ENCODE results near the gene MAP1S.

The MAP1S gene

GRCh38 chr19:17754634-17755442, 35.6 kb downstream of the MAP1S start:
- no peak overlapping the region for H2AFZ ChIP-seq
- no peaks in the 10 kb centered on the region for H3K9me3 ChIP-seq (ENCODE audit: control insufficient read depth, low read length)
- H3K36me3 ChIP-seq (ENCODE audit: control insufficient read depth, insufficient read depth, low read length) = no peaks in the 10 kb centered on the region
- no peak overlapping the region for H3K9ac ChIP-seq
- TF ChIP-seq, protein P1, sequence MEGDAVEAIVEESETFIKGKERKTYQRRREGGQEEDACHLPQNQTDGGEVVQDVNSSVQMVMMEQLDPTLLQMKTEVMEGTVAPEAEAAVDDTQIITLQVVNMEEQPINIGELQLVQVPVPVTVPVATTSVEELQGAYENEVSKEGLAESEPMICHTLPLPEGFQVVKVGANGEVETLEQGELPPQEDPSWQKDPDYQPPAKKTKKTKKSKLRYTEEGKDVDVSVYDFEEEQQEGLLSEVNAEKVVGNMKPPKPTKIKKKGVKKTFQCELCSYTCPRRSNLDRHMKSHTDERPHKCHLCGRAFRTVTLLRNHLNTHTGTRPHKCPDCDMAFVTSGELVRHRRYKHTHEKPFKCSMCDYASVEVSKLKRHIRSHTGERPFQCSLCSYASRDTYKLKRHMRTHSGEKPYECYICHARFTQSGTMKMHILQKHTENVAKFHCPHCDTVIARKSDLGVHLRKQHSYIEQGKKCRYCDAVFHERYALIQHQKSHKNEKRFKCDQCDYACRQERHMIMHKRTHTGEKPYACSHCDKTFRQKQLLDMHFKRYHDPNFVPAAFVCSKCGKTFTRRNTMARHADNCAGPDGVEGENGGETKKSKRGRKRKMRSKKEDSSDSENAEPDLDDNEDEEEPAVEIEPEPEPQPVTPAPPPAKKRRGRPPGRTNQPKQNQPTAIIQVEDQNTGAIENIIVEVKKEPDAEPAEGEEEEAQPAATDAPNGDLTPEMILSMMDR (IDR thresholded peaks at IDR 0.05) = no peak
- no peak overlapping the region for H3K27ac ChIP-seq
- no peaks in the 10 kb centered on the region for H3K4me1 ChIP-seq
- no peak overlapping the region for H3K4me3 ChIP-seq (ENCODE audit: low read depth, low read length)
- H3K79me2 ChIP-seq = no peaks in the 10 kb centered on the region
- H3K27me3 ChIP-seq (ENCODE audit: control insufficient read depth, insufficient read depth, low read length) = no peaks in the 10 kb centered on the region
- no peak overlapping the region for H3K4me2 ChIP-seq (ENCODE audit: low read length)

DNA sequence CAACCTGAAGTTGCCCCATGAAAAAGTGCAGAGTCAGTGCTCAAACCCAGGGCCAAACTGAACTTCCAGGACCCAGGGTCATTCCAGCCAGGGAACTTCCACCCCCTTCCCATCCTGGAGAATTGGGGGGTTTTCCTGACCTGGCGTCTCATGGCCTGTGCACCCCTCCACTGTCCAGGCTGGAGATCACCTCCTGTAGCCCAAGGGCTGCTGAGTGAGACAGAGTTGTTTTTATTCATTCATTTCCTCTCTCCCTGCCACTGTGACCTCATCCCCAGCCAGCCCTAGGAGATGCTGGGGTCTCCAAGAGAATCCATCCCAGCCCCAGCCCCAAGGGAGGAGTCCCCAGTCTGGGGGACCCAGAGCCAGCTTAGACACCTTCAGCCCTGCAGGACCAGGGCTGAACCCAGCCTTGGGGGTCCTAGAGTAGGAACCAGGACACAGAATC, 36.2 kb downstream of the MAP1S start:
- no peaks in the 10 kb centered on the region for H3K36me3 ChIP-seq (ENCODE audit: control insufficient read depth, insufficient read depth, low read length)
- no peaks in the 10 kb centered on the region for H3K79me2 ChIP-seq
- H2AFZ ChIP-seq = no peak overlapping the region
- TF ChIP-seq, protein P1 (IDR thresholded peaks at IDR 0.05) = no peak
- no peak overlapping the region for H3K9ac ChIP-seq
- H3K4me3 ChIP-seq (ENCODE audit: low read depth, low read length) = no peak overlapping the region
- H3K27me3 ChIP-seq (ENCODE audit: control insufficient read depth, insufficient read depth, low read length) = no peaks in the 10 kb centered on the region
- no peaks in the 10 kb centered on the region for H3K9me3 ChIP-seq (ENCODE audit: control insufficient read depth, low read length)
- H3K27ac ChIP-seq = no peak overlapping the region
- H3K4me1 ChIP-seq = no peaks in the 10 kb centered on the region
- no peak overlapping the region for H3K4me2 ChIP-seq (ENCODE audit: low read length)

DNA sequence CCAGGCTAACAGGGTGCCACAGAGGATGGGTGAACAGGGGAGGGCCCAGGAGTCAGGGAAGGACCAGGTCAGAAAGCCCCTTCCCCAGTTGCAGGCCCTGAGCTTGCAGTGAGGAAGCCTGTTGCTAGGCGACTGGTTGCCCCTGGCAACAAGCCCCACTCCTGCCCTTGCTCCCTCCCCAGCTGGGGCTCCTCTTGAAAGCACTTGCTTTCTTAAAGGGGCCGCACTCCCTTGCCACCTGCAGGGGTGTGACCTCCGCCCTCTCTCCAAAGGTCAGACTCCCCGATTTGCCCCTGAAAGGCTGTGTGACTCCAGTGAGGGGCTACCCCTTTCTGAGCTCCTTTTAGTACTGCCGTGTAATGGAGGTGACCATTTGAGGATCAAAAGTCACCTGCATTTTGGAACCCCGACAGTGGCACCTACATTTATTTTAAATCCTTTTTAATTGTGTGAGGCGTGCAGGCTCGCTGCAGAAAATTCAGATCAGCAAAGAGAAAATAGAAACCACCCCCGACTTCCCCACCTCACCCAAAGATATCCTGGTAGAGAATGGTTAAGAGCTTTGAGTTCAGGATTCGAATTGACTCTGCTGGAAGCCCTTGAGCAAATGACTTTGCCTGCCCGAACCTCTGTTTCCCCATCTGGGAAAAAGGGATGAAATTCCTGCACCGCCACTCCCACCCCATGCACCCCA, 36.8 kb downstream of the MAP1S start:
- H3K4me1 ChIP-seq = no peaks in the 10 kb centered on the region
- H3K4me3 ChIP-seq (ENCODE audit: low read depth, low read length) = no peak overlapping the region
- no peaks in the 10 kb centered on the region for H3K79me2 ChIP-seq
- H3K4me2 ChIP-seq (ENCODE audit: low read length) = no peak overlapping the region
- H3K36me3 ChIP-seq (ENCODE audit: control insufficient read depth, insufficient read depth, low read length) = no peaks in the 10 kb centered on the region
- no peaks in the 10 kb centered on the region for H3K9me3 ChIP-seq (ENCODE audit: control insufficient read depth, low read length)
- H2AFZ ChIP-seq = no peak overlapping the region
- TF ChIP-seq, protein P1 (IDR thresholded peaks at IDR 0.05) = no peak
- no peak overlapping the region for H3K27ac ChIP-seq
- H3K9ac ChIP-seq = no peak overlapping the region
- H3K27me3 ChIP-seq (ENCODE audit: control insufficient read depth, insufficient read depth, low read length) = no peaks in the 10 kb centered on the region

GRCh38 chr19:17757125-17757524, 37.8 kb downstream of the MAP1S start:
- Histone ChIP-seq H3K9ac (no peak overlapping the region), H3K36me3 (ENCODE audit: control insufficient read depth, insufficient read depth, low read length) (no peaks in the 10 kb centered on the region), H3K4me1 (no peaks in the 10 kb centered on the region), H3K4me3 (ENCODE audit: low read depth, low read length) (no peak overlapping the region), H3K4me2 (ENCODE audit: low read length) (no peak overlapping the region), H3K27ac (no peak overlapping the region), H2AFZ (no peak overlapping the region), H3K27me3 (ENCODE audit: control insufficient read depth, insufficient read depth, low read length) (no peaks in the 10 kb centered on the region), H3K79me2 (no peaks in the 10 kb centered on the region), H3K9me3 (ENCODE audit: control insufficient read depth, low read length) (no peaks in the 10 kb centered on the region)
- TF ChIP-seq, protein P1 (IDR thresholded peaks at IDR 0.05) = no peak

All from parathyroid adenoma (tissue), 2 donors.